GM23338 (cell line): ENCODE results near the gene NEURL1B. TPM values are rescaled to one million over a fixed set of nuclear protein-coding genes. Genes with fewer than 3 reads are reported as not detected.

Source experiments
- ATAC-seq: fragments of 200-7000 bp; cut with Tn5 transposase; 3 replicates; pipeline ENCODE4 v1.9.1; 2020
- DNase-seq: peaks from one replicate; pipeline ENCODE4 v3.0.0-alpha.2; 2015; ENCODE audit warnings: low spot score
- H2AFZ ChIP-seq: fragments of 200-600 bp; sonication (generic); 2 replicates; pipeline ENCODE4 v1.8.0; 2016; ENCODE audit warnings: antibody characterized with exemption, mild to moderate bottlenecking, moderate library complexity
- H3F3A ChIP-seq: fragments of 200-600 bp; sonication (generic); replicated peaks from 2 replicates; pipeline ENCODE4 v1.8.0; 2017; ENCODE audit warnings: antibody characterized with exemption, mixed run types, low read depth
- H3K27ac ChIP-seq: fragments of 200-600 bp; sonication (generic); 2 replicates; pipeline ENCODE4 v1.6.1; 2016; ENCODE audit warnings: low read depth
- H3K27me3 ChIP-seq: fragments of 200-600 bp; sonication (generic); 2 replicates; pipeline ENCODE4 v1.8.0; 2016; ENCODE audit warnings: mild to moderate bottlenecking, mixed run types, moderate library complexity; ENCODE audit not compliant: insufficient read depth
- H3K36me3 ChIP-seq: fragments of 200-600 bp; sonication (generic); 2 replicates; pipeline ENCODE4 v1.8.0; 2016; ENCODE audit warnings: mild to moderate bottlenecking; ENCODE audit not compliant: insufficient read depth
- H3K4me1 ChIP-seq: fragments of 200-600 bp; sonication (generic); 2 replicates; pipeline ENCODE4 v1.8.0; 2016; ENCODE audit warnings: mild to moderate bottlenecking, moderate library complexity; ENCODE audit not compliant: insufficient read depth
- H3K4me2 ChIP-seq: fragments of 200-600 bp; sonication (generic); 2 replicates; pipeline ENCODE4 v1.7.1; 2017; ENCODE audit warnings: mixed run types
- H3K4me3 ChIP-seq: fragments of 200-600 bp; sonication (generic); 2 replicates; pipeline ENCODE4 v1.6.1; 2016; ENCODE audit warnings: mixed run types
- H3K79me2 ChIP-seq: fragments of 200-600 bp; sonication (generic); replicated peaks from 2 replicates; pipeline ENCODE4 v1.8.0; 2017; ENCODE audit warnings: mild to moderate bottlenecking; ENCODE audit not compliant: insufficient read depth
- H3K9me2 ChIP-seq: fragments of 200-600 bp; sonication (generic); 2 replicates; pipeline ENCODE4 v1.8.0; 2017; ENCODE audit not compliant: insufficient read depth
- H4K20me1 ChIP-seq: fragments of 200-600 bp; sonication (generic); replicated peaks from 2 replicates; pipeline ENCODE4 v1.8.0; 2017; ENCODE audit warnings: mild to moderate bottlenecking; ENCODE audit not compliant: insufficient read depth
- H3K27ac Mint-ChIP-seq: 2 replicates; pipeline ENCODE4 v1.8.0; 2020; ENCODE audit warnings: inconsistent platforms, mild to moderate bottlenecking, moderate library complexity, mixed read lengths
- H3K27me3 Mint-ChIP-seq: 3 replicates; pipeline ENCODE4 v1.8.0; 2022; ENCODE audit warnings: low read depth, mild to moderate bottlenecking, moderate library complexity, mixed read lengths, inconsistent platforms; ENCODE audit not compliant: insufficient read depth, poor library complexity
- H3K36me3 Mint-ChIP-seq: 3 replicates; pipeline ENCODE4 v1.8.0; 2021; ENCODE audit warnings: low read depth, mild to moderate bottlenecking, inconsistent platforms, moderate library complexity, mixed read lengths
- H3K4me1 Mint-ChIP-seq: 3 replicates; pipeline ENCODE4 v1.8.0; 2020; ENCODE audit warnings: mild to moderate bottlenecking, inconsistent platforms, mixed read lengths
- H3K4me3 Mint-ChIP-seq: 3 replicates; pipeline ENCODE4 v1.8.0; 2021; ENCODE audit warnings: moderate library complexity, mild to moderate bottlenecking, inconsistent platforms, mixed read lengths
- H3K9me3 Mint-ChIP-seq: 3 replicates; pipeline ENCODE4 v1.8.0; 2020; ENCODE audit warnings: moderate library complexity, mild to moderate bottlenecking, inconsistent platforms, mixed read lengths
- CREB1 ChIP-seq: fragments of 250-450 bp; sonication (Bioruptor Pico); IDR thresholded peaks from 2 replicates; pipeline ENCODE4 v1.5.0; 2020; ENCODE audit warnings: low read depth, mild to moderate bottlenecking, moderate library complexity
- CTCF ChIP-seq, 2 experiments: fragments of 200-600 bp in 1 of 2; sonication (generic) in 1 of 2; conservative IDR thresholded peaks; 2 replicates each; pipeline versions ENCODE4 v1.5.1 to v1.6.1; 2016 to 2017; ENCODE audit warnings: antibody characterized with exemption in 2 of 2, low read depth in 2 of 2, mild to moderate bottlenecking in 2 of 2, moderate library complexity in 1 of 2
- ETS1 ChIP-seq: IDR thresholded peaks from 2 replicates; pipeline ENCODE4 v1.6.1; 2016; ENCODE audit warnings: antibody characterized with exemption
- EZH2 ChIP-seq: fragments of 200-600 bp; sonication (generic); IDR thresholded peaks from one replicate; pipeline ENCODE4 v1.8.0; 2017; ENCODE audit warnings: antibody characterized with exemption, mild to moderate bottlenecking, low read depth; ENCODE audit not compliant: unreplicated experiment
- EZH2phosphoT487 ChIP-seq: fragments of 200-600 bp; sonication (generic); IDR thresholded peaks from one replicate; pipeline ENCODE4 v1.8.1; 2018; ENCODE audit warnings: antibody characterized with exemption; ENCODE audit not compliant: unreplicated experiment
- JUNB ChIP-seq: IDR thresholded peaks from one replicate; pipeline ENCODE4 v1.6.1; 2016; ENCODE audit warnings: antibody characterized with exemption; ENCODE audit not compliant: unreplicated experiment
- NANOG ChIP-seq: IDR thresholded peaks from 2 replicates; pipeline ENCODE4 v1.6.1; 2016; ENCODE audit warnings: antibody characterized with exemption, borderline replicate concordance
- REST ChIP-seq: IDR thresholded peaks from one replicate; pipeline ENCODE4 v1.6.1; 2018; ENCODE audit warnings: antibody characterized with exemption; ENCODE audit not compliant: unreplicated experiment
- STAT1 ChIP-seq: IDR thresholded peaks from one replicate; pipeline ENCODE4 v1.6.1; 2016; ENCODE audit warnings: antibody characterized with exemption; ENCODE audit not compliant: unreplicated experiment
- ZNF114 ChIP-seq: fragments of 250-450 bp; sonication (Bioruptor Pico); IDR thresholded peaks from 2 replicates; pipeline ENCODE4 v1.5.0; 2020; ENCODE audit warnings: mild to moderate bottlenecking, moderate library complexity
- ZNF331 ChIP-seq: fragments of 250-450 bp; sonication (Bioruptor Pico); IDR thresholded peaks from 2 replicates; pipeline ENCODE4 v1.5.0; 2020; ENCODE audit warnings: low read depth, mild to moderate bottlenecking, moderate library complexity
- polyA plus RNA-seq: library from polyadenylated mRNA; unstranded; fragments of >200 nt; fragmentation: Nextera tagmentation; extraction: Ambion mirVana; gene quantifications from 2 replicates; pipeline ENCODE4 v1.2.1, GENCODE V29; 2016
- total RNA-seq: library from RNA; depleted of rRNA; stranded (reverse); fragments of >200 nt; shearing (Covaris generic); gene quantifications from 2 replicates; pipeline ENCODE4 v1.2.3, GENCODE V29; 2014

NEURL1B gene
- total and polyA plus RNA-seq, 2 experiments from 2014 or later = 1.9 to 13.3 TPM

- 0 out of 2 replicates have a peak, but pooled peaks cover 3% of the 10 kb centered on the region for H3F3A ChIP-seq
- peaks cover 20% of the 10 kb centered on the region; the same call in 1 of the 2 replicates for H3K4me1 ChIP-seq
- Mint-ChIP-seq H3K4me1 (peaks cover 42% of the 10 kb centered on the region), H3K27me3 (peaks cover 27% of the 10 kb centered on the region), H3K4me3 (peak overlapping the region; percentile 12; the same call in 1 of the 3 replicates), H3K27ac (no peak overlapping the region), H3K36me3 (no peaks in the 10 kb centered on the region), H3K9me3 (no peaks in the 10 kb centered on the region)
- TF ChIP-seq CREB1 (CRISPR knock-in tag) = no peak
- TF ChIP-seq CTCF (conservative IDR thresholded peaks at IDR 0.05; ENCODE audit: low read depth in 2 of 2) = no peak
- TF ChIP-seq EZH2 = no peak
- no peak for TF ChIP-seq ZNF114
- no peak for TF ChIP-seq EZH2phosphoT487
- TF ChIP-seq REST = no peak
- TF ChIP-seq NANOG = no peak
- H2AFZ ChIP-seq = peak overlapping the region; percentile 90; the same call in 1 of the 2 replicates
- H3K4me2 ChIP-seq = peak overlapping the region; percentile 79
- no peaks in the 10 kb centered on the region for H3K9me2 ChIP-seq
- H3K27ac ChIP-seq = no peak overlapping the region
- DNase-seq (no peak), ATAC-seq (no peak)
- no peaks in the 10 kb centered on the region for H3K36me3 ChIP-seq
- H4K20me1 ChIP-seq = no peaks in the 10 kb centered on the region
- H3K79me2 ChIP-seq = no peaks in the 10 kb centered on the region
- peaks cover 16% of the 10 kb centered on the region; the same call in 1 of the 2 replicates for H3K27me3 ChIP-seq
- no peak overlapping the region for H3K4me3 ChIP-seq
Observed at GRCh38 chr5:172699423-172699822, 58.4 kb downstream of the NEURL1B start.

GRCh38 chr5:172699999-172700364 lies 58.9 kb downstream of the NEURL1B start:
- DNase-seq (no peak), ATAC-seq (peak; percentile 9)
- no peaks in the 10 kb centered on the region for H3K9me3 Mint-ChIP-seq
- H3K4me3 Mint-ChIP-seq = peak overlapping the region; percentile 70
- H3K4me2 ChIP-seq = peak overlapping the region; percentile 79
- no peak overlapping the region for H3K27ac Mint-ChIP-seq
- peak overlapping the region; percentile 44 for H3K4me3 ChIP-seq
- peaks cover 27% of the 10 kb centered on the region for H3K27me3 Mint-ChIP-seq
- no peak overlapping the region for H3K27ac ChIP-seq
- no peaks in the 10 kb centered on the region for H3K9me2 ChIP-seq
- H4K20me1 ChIP-seq = no peaks in the 10 kb centered on the region
- H3K4me1 Mint-ChIP-seq = peaks cover 36% of the 10 kb centered on the region
- H3K4me1 ChIP-seq = peaks cover 20% of the 10 kb centered on the region; the same call in 1 of the 2 replicates
- peak overlapping the region; percentile 90 for H2AFZ ChIP-seq
- H3K79me2 ChIP-seq = no peaks in the 10 kb centered on the region
- H3K36me3 ChIP-seq = no peaks in the 10 kb centered on the region
- H3K36me3 Mint-ChIP-seq = no peaks in the 10 kb centered on the region
- peaks cover 16% of the 10 kb centered on the region; the same call in 1 of the 2 replicates for H3K27me3 ChIP-seq
- H3F3A ChIP-seq = 0 out of 2 replicates have a peak, but pooled peaks cover 3% of the 10 kb centered on the region
- TF ChIP-seq CTCF (conservative IDR thresholded peaks at IDR 0.05; ENCODE audit: low read depth in 2 of 2) = no peak
- TF ChIP-seq EZH2 = no peak
- TF ChIP-seq STAT1 = no peak
- no peak for TF ChIP-seq ZNF331 (CRISPR knock-in tag)
- TF ChIP-seq JUNB = no peak
- TF ChIP-seq ZNF114 = no peak
- TF ChIP-seq EZH2phosphoT487 = no peak
- no peak for TF ChIP-seq CREB1 (CRISPR knock-in tag)
- no peak for TF ChIP-seq ETS1
- no peak for TF ChIP-seq REST
- no peak for TF ChIP-seq NANOG
